Activated CD8-positive, alpha-beta T cell treated with anti-CD3 and anti-CD28 coated beads, Interleukin-2, amount 10 ng/mL, durations not matched to agents 7 days and 5 days (primary cell): ENCODE results near the gene DSCAML1. TPM values are rescaled to one million over a fixed set of nuclear protein-coding genes. Genes with fewer than 3 reads are reported as not detected.

Experiments
- ATAC-seq: fragments of 150-1000 bp; cut with Tn5 transposase; one replicate; pipeline ENCODE4 v1.10.0; 2021; ENCODE audit warnings: moderate library complexity
- CTCF ChIA-PET: fragments of 350-600 bp; sonication (Branson Sonifier 250); formaldehyde crosslinking; loops from one replicate; lab custom pipeline; 2021; ENCODE audit warnings: antibody characterized with exemption; lab: Charles Lee
- POLR2A ChIA-PET: fragments of 350-600 bp; sonication (Branson Sonifier 250); formaldehyde crosslinking; loops from one replicate; lab custom pipeline; 2021; ENCODE audit warnings: antibody characterized with exemption; lab: Charles Lee
- DNase-seq: peaks from one replicate; pipeline ENCODE4 v3.0.0-alpha.2; 2020
- H3K27ac Mint-ChIP-seq: one replicate; pipeline ENCODE4 v1.8.0; 2021; ENCODE audit warnings: mild to moderate bottlenecking, mixed read lengths
- H3K27me3 Mint-ChIP-seq: one replicate; pipeline ENCODE4 v1.8.0; 2021; ENCODE audit warnings: low read depth, mixed read lengths
- H3K36me3 Mint-ChIP-seq: one replicate; pipeline ENCODE4 v1.8.0; 2021; ENCODE audit warnings: low read depth, mixed read lengths
- H3K4me1 Mint-ChIP-seq: one replicate; pipeline ENCODE4 v1.8.0; 2021; ENCODE audit warnings: low read depth, mixed read lengths
- H3K4me3 Mint-ChIP-seq: one replicate; pipeline ENCODE4 v1.8.0; 2021; ENCODE audit warnings: mild to moderate bottlenecking, mixed read lengths
- H3K9me3 Mint-ChIP-seq: one replicate; pipeline ENCODE4 v1.8.0; 2022; ENCODE audit warnings: mixed read lengths; ENCODE audit not compliant: insufficient read depth
- total RNA-seq, 2 experiments: library from RNA; stranded (reverse); gene quantifications; one replicate each; pipeline ENCODE4 v1.2.3, GENCODE V29; 2021

DSCAML1 gene
- total RNA-seq, 2 experiments from 2014 or later: 0.16 to 0.37 TPM

DNA sequence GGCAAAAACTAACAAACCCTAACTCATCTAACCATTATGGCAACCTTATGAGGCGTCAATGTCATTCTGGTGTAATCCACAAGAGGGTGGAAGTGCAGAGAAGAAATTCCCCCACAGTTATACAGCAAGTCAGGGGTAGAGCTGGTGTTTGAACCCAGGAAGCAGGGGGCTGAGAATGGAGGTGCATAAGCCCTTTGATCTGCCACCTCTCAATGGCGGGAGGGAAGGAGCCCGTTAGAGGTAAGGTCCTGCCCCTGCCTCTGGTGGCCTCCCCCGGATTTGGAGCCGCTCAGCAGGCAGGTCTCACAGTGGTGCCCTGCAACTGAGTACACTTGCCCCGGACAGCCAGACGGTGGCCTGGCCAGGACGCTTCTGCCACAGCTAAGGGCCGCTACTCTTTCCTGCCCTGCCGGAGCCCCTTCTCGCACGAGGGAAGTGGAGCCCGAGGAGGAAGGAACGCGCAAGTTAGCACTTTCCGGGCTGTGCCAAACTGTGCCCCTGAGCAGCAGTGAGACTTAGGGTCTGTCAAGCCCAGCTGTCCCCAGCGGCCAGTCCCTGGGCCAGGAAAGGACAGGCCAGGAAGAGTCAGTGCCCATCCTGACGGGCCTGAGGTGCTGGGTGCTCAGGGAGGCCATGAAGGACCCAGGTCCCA, 26.4 kb upstream of the DSCAML1 start:
- Mint-ChIP-seq H3K36me3 (no peaks in the 10 kb centered on the region), H3K27ac (peak overlapping the region; percentile 91), H3K4me3 (peak overlapping the region; percentile 6), H3K4me1 (peaks cover 82% of the 10 kb centered on the region), H3K9me3 (no peaks in the 10 kb centered on the region), H3K27me3 (no peaks in the 10 kb centered on the region)
- DNase-seq (peak; percentile 74), ATAC-seq (peak; percentile 62)
- ChIA-PET CTCF (interaction anchor here (0.7 to 12.4 kb wide), 28 partner anchors 8 to 397 kb away, joined by 3 to 436 read pairs (median 7); partner anchors contain the start of gene IL10RA), POLR2A (interaction anchor here (0.5 to 5.3 kb wide), 15 partner anchors 8 to 229 kb away, joined by 3 to 28 read pairs (median 4); partner anchors contain the start of gene IL10RA)

DNA sequence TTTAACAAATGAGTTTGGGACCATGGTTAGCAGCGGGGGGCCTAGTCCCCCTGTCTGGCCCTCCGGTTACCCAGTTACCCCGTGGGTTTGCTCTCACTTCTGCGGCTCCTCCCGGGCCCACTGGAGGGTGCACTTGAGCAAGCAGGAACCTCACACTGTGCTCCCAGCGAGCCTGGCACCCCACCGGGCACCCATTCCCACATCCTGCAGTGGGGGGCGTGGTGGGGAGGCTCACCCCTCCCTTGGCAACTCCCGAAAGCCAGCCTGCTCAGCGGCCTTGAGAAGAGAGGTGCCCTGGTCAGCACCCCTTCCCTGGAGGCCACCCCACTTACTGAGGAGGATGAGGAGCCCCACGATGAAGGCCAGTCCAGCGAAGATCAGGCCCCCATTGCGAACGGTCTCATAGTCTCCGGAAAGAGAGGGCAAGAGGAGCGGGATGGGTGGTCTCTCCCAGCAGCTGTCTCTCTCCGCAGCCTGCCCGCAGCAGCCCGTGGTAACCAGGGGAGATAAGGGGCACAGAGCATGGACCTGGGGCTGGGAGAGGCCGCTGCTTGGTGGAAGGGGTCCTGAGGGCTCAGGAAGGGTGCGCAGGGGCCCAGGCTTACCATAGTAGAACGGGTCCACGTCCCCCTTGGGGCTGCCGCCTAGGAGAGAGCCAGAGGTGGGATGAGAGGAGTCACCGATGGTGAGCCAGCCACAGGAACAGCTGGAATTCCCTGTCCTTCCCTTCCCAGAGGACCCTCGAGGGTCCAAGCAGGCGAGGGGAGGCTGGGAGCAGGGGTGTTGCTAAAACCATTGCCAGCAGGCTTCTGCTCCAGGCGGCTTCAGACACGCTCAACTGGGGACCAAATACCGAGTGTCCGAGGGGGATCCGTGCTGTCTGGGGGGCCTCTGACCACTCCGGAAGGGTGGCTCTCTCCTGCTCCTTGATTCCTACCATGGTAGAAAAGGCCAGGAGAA, 25.3 kb upstream of the DSCAML1 start:
- peak overlapping the region; percentile 91 for H3K27ac Mint-ChIP-seq
- ChIA-PET POLR2A (interaction anchor here (0.9 to 5.3 kb wide), 10 partner anchors 13 to 230 kb away, joined by 3 to 28 read pairs (median 5); partner anchors contain the start of gene IL10RA), CTCF (interaction anchor here (0.7 to 12.4 kb wide), 27 partner anchors 7 to 349 kb away, joined by 3 to 436 read pairs (median 6); partner anchors contain the start of gene IL10RA)
- H3K27me3 Mint-ChIP-seq: no peaks in the 10 kb centered on the region
- no peaks in the 10 kb centered on the region for H3K9me3 Mint-ChIP-seq
- ATAC-seq: no peak
- no peaks in the 10 kb centered on the region for H3K36me3 Mint-ChIP-seq
- peak overlapping the region; percentile 36 for H3K4me3 Mint-ChIP-seq
- DNase-seq: peak; percentile 75
- peaks cover 82% of the 10 kb centered on the region for H3K4me1 Mint-ChIP-seq

DNA sequence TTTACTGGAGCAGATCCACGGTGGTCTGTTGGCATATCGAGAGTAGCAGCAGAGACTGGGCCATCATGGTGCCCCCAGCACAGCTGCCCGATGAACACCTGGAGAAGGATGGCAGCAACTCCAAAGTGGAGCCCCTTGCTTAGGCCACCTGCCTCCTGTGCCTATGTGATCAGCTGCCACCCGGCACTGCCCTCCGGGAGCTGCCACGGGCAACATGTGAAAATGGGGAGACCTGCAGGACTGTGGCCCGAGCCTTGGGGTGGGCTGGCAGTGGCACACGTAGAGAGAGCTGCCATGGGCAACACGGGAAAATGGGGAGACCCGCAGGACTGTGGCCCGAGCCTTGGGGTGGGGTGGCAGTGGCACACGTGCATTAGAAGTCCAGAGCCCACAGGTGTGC, 24.4 kb upstream of the DSCAML1 start:
- Mint-ChIP-seq H3K4me1 (peaks cover 86% of the 10 kb centered on the region), H3K4me3 (no peak overlapping the region), H3K36me3 (no peaks in the 10 kb centered on the region), H3K9me3 (no peaks in the 10 kb centered on the region), H3K27me3 (no peaks in the 10 kb centered on the region), H3K27ac (peak overlapping the region; percentile 81)
- ChIA-PET POLR2A (interaction anchor here (5.3 kb wide), 1 partner anchor 131 kb away, joined by 28 read pairs; no protein-coding TSS in a partner anchor), CTCF (interaction anchor here (0.7 to 12.4 kb wide), 9 partner anchors 15 to 322 kb away, joined by 3 to 436 read pairs (median 6); no protein-coding TSS in a partner anchor)
- no peak for DNase-seq
- ATAC-seq: no peak

DNA sequence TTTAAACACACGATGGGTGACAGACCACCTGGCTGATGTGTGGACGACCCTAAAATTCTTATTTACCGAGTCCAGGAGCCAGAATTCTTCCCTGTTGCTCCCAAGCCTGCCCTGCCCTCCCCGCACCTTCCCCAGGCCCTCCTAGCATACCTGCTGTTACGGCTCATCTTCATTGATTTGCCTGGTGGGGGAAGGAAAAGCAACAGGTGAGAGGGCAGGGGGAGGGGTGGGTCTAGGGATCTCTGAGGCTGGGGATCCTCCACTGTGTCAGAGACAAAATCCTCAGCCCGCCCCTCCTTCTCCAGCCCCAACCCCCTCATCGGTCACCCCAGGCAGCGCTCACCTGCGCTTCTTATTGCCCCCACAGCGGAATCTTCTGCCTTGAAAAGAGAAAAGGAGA, 23.5 kb upstream of the DSCAML1 start:
- Mint-ChIP-seq H3K36me3 (no peaks in the 10 kb centered on the region), H3K4me3 (no peak overlapping the region), H3K27me3 (no peaks in the 10 kb centered on the region), H3K9me3 (no peaks in the 10 kb centered on the region), H3K4me1 (peaks cover 87% of the 10 kb centered on the region), H3K27ac (no peak overlapping the region)
- no peak for ATAC-seq
- ChIA-PET POLR2A (interaction anchor here (0.7 kb wide), 1 partner anchor 163 kb away, joined by 4 read pairs; no protein-coding TSS in a partner anchor), CTCF (interaction anchor here (1.1 to 12.4 kb wide), 7 partner anchors 14 to 322 kb away, joined by 4 to 436 read pairs (median 98); no protein-coding TSS in a partner anchor)
- no peak for DNase-seq

DNA sequence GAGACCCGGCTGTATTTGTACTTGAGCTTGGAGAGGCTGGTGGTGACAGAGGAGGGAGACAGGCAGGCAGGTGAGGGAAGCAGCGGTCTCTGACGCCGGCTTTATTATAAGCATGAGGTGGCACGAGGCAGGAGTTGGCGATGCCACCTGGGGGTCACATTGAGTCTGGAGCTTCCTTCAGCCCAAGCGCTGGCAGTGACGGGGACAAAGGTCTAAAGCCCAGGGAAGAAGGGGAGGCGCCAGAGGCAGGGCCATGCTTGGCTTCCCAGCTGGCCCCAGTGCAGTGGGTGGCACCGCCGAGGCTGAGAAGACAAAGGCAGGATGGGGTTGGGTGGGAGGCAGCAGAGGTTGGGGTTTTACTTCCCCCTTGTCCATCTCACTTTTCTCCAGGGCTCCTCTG, 23.1 kb upstream of the DSCAML1 start:
- Mint-ChIP-seq H3K27ac (peak overlapping the region; percentile 74), H3K36me3 (no peaks in the 10 kb centered on the region), H3K4me1 (peaks cover 87% of the 10 kb centered on the region), H3K9me3 (no peaks in the 10 kb centered on the region), H3K27me3 (no peaks in the 10 kb centered on the region), H3K4me3 (no peak overlapping the region)
- ChIA-PET CTCF (interaction anchor here (1.1 to 12.4 kb wide), 5 partner anchors 14 to 352 kb away, joined by 3 to 436 read pairs (median 98); no protein-coding TSS in a partner anchor), POLR2A (no interaction called here)
- DNase-seq (no peak), ATAC-seq (no peak)

DNA sequence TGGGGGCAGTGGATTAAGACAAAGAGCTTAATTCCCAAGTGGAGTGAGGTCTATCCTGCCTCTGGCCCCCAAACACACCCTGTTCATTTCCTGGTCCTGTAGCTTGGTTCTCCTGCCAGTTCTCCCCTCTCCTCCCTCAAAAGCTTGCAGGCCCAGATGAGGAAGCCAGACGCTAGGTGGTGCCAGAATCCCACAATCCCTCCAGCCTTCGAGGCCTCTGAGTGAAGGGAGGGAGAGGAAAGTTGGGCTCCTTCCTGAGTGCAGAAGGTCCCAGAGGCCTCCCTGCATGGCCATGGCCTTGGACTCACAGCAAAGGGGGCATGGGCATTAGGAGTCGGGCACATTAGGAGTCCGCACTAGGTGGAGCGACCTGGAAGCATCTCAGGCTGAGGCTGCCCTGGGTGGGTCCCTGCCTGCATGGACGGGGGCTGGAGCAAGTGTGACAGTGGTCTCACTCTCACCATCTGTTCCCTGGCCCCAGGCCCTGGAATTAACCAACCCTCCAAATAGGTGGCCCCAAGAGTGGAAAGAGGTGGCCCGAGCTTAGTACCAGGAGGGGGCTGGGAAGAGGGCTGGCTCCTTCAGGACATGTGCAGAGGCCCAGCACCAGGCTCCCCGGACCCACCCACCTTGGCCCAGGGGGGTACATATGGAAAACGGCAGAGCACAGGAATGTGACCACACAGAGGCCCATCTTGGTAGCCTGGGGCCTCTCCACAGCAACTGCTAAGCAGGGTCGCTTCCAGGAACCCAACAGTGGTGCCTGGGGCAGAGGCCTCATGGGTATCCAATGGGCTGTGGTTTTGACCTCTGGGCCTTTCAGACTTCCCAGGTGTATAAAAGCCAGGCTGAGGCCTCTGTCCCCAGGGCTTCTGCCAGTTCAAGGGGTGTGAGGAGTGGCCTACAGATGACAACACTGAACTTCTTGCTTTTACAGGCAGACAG, 22.4 kb upstream of the DSCAML1 start:
- H3K9me3 Mint-ChIP-seq: no peaks in the 10 kb centered on the region
- peak overlapping the region; percentile 74 for H3K27ac Mint-ChIP-seq
- ChIA-PET POLR2A (interaction anchor here (1.0 to 4.7 kb wide), 2 partner anchors 131 to 393 kb away, joined by 3 to 25 read pairs; no protein-coding TSS in a partner anchor), CTCF (interaction anchor here (0.6 to 12.4 kb wide), 13 partner anchors 9 to 394 kb away, joined by 3 to 436 read pairs (median 6); partner anchors contain the start of gene IL10RA)
- H3K36me3 Mint-ChIP-seq: no peaks in the 10 kb centered on the region
- DNase-seq (no peak), ATAC-seq (no peak)
- H3K27me3 Mint-ChIP-seq: no peaks in the 10 kb centered on the region
- peaks cover 87% of the 10 kb centered on the region for H3K4me1 Mint-ChIP-seq
- no peak overlapping the region for H3K4me3 Mint-ChIP-seq

DNA sequence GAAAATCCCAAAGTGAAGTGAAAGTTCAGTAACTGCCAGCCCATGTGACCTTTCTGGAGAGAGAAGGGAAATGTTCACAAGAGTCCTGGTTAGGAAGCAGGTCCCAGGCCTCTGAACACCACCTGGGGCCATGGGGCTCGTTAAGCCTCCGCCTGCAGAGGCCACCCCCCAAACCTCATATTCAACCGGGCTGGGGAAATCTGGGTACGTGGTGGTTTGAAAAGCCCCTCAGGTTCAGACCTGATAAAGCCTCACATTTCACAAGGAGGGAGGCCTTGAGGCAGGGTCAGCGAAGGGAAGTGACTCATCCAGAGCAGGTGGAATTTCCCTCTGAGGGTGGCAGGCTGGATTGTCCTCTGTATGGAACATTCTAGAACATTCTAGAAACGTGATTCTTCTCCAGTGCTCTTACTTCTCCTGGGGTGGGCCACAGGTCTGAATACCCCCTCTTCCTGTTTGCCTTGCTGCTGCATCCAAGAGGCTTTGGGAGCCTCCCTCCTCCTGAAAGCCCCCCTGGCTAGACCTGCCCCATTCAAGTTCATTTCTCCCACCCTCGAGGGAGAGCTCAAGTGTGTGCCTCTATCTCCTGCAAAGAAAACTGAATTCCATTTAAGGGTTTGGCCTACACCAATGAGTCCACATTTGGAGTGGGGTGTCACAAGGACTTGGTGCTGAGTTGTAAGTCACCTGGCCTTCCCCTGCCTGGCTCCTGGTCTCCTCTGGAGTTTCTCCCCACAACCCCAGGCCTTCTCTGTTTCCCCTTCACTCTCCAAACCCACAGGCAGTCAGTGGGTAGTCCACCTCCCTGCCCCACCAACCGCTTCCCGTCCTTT, 21.2 kb upstream of the DSCAML1 start:
- H3K27me3 Mint-ChIP-seq: no peaks in the 10 kb centered on the region
- H3K4me1 Mint-ChIP-seq: peaks cover 86% of the 10 kb centered on the region
- POLR2A ChIA-PET: interaction anchor here (1.0 to 4.7 kb wide), 7 partner anchors 9 to 392 kb away, joined by 3 to 25 read pairs (median 6); no protein-coding TSS in a partner anchor
- H3K4me3 Mint-ChIP-seq: peak overlapping the region; percentile 10
- H3K36me3 Mint-ChIP-seq: no peaks in the 10 kb centered on the region
- CTCF ChIA-PET: interaction anchor here (0.6 to 12.4 kb wide), 25 partner anchors 10 to 392 kb away, joined by 3 to 436 read pairs (median 5); partner anchors contain the start of genes IL10RA and TMPRSS13
- peak overlapping the region; percentile 95 for H3K27ac Mint-ChIP-seq
- peak; percentile 54 for DNase-seq
- no peaks in the 10 kb centered on the region for H3K9me3 Mint-ChIP-seq
- peak; percentile 8 for ATAC-seq

DNA sequence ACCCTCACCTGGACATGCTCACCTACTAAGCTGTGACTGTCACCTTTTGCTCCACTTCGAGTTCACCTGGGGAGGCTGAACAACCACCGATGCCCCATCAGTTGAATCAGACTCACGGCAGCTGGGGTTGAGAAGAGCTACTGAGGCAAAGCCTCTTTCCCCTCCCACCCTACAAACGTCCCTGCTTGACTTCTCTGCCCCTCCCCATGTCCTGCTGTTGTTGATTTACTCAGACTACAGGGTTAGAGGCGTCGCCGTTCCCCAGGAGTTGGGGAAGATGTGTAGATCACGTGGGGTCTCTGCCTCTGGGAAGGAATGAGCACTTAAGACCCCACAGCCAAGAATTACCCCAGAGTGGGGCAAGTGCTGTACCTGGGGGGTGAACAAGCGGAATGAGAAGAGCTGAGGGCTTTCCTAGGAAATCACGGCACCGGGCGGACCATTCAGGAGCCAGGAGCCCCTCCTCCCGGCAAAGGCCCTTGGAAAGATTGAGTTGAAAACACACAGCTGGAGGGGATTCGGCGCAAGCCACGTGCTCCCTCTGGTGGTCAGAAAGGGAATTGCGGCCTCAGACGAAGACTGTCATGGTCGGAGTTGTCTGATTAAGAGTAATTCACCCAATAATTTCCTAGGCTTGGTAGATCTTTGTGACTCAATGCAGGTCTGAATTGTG, 20.5 kb upstream of the DSCAML1 start:
- no peaks in the 10 kb centered on the region for H3K27me3 Mint-ChIP-seq
- no peaks in the 10 kb centered on the region for H3K36me3 Mint-ChIP-seq
- H3K27ac Mint-ChIP-seq: peak overlapping the region; percentile 95
- CTCF ChIA-PET: interaction anchor here (0.7 to 12.4 kb wide), 33 partner anchors 11 to 586 kb away, joined by 3 to 436 read pairs (median 5); partner anchors contain the start of genes IL10RA, PCSK7, RNF214 and TMPRSS13
- no peaks in the 10 kb centered on the region for H3K9me3 Mint-ChIP-seq
- H3K4me1 Mint-ChIP-seq: peaks cover 81% of the 10 kb centered on the region
- ATAC-seq: peak; percentile 31
- POLR2A ChIA-PET: interaction anchor here (1.4 to 4.7 kb wide), 7 partner anchors 8 to 234 kb away, joined by 5 to 25 read pairs (median 6); no protein-coding TSS in a partner anchor
- peak; percentile 92 for DNase-seq
- H3K4me3 Mint-ChIP-seq: peak overlapping the region; percentile 47

DNA sequence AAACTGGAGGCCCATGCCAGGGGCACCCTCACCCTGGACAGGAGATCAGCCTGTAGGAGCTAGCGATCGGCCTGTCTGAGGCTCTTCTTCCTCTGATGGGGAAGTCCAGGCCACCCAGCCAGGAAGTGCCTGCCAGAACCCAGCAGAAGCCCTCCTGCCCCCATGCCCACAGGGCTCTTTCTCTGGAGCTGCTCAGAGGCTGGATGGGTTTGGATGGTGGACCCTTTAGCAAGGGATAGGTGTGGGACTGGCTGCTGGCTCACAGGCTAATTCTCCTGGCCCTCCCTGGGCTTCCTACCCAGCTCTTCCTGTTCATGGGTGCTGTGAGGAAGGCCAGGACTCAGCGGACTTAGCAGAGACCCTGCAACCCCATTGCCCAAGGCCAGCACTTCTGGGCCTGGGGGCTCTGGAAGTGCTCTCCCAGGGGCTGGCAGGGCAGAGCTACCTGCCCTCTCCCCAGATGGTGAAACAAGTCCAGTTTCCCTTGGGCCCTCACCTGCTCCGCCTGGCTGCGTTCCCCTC, 19.9 kb upstream of the DSCAML1 start:
- Mint-ChIP-seq H3K36me3 (no peaks in the 10 kb centered on the region), H3K27me3 (no peaks in the 10 kb centered on the region), H3K4me3 (peak overlapping the region; percentile 47), H3K27ac (peak overlapping the region; percentile 95), H3K9me3 (no peaks in the 10 kb centered on the region), H3K4me1 (peaks cover 75% of the 10 kb centered on the region)
- ChIA-PET CTCF (interaction anchor here (0.7 to 12.4 kb wide), 33 partner anchors 11 to 585 kb away, joined by 3 to 436 read pairs (median 5); partner anchors contain the start of genes IL10RA, PCSK7, RNF214 and TMPRSS13), POLR2A (interaction anchor here (1.0 to 4.7 kb wide), 9 partner anchors 8 to 235 kb away, joined by 3 to 25 read pairs (median 6); no protein-coding TSS in a partner anchor)
- ATAC-seq (no peak), DNase-seq (no peak)
